HG02642 (cell line): Measurements from ENCODE around the gene VTI1A.
"Not testable (repeated sequence)": the region's sequence is repeated elsewhere in the genome, so short reads cannot be mapped to it uniquely, and the experiment has no call there.

ENCODE experiments used
- ATAC-seq: cut with Tn5 transposase; IDR thresholded peaks from one replicate; pipeline ENCODE4 v1.9.1; 2021; ENCODE audit warnings: mild to moderate bottlenecking; ENCODE audit not compliant: unreplicated experiment, poor library complexity

VTI1A gene

GRCh38 chr10:112842832-112843360, 395.9 kb downstream of the VTI1A start:
- ATAC-seq: peak; percentile 96

DNA sequence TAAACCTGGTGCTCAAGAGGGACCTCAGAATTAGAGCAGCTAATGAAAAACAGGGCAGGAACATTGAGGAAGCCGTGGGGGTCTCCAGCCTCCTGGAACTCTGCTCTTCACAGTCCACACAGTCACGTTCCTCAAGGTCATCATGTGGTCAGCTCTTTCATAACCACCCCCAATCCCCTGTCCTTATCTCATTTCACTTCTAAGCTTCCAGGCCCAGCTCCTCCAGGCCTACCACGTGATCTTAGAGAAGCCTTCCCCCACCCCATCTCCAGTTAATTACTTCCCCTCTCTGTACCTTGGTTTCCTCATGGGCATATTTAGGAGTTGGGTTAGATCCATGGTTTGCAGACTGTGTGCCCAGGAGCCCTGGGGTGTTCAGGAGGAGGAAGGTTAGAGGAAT, 396.6 kb downstream of the VTI1A start:
- no peak for ATAC-seq

GRCh38 chr10:112844681-112845544, 397.9 kb downstream of the VTI1A start:
- no peak for ATAC-seq

DNA sequence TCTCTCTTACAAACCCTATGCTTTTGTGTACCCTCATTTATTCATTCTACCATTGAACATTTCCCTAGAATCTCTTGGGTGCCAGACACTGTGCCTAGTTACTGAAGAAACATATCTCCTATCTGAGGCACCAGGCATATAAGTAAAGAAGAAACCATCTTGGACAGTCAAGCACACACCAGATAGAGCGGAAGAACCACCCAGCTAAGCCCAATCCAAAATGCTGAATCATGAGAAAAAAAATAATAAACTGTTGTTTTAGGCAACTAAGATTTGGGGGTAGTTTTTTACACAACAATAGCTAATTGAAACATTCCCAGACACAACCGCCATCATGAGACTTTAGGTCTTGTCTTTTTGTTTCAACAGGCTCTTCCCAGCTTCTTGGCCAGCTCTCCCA, 400.8 kb downstream of the VTI1A start:
- ATAC-seq: no peak

- ATAC-seq: no peak
Measured at GRCh38 chr10:112848228-112848627, 401.2 kb downstream of the VTI1A start.

GRCh38 chr10:112848868-112849430, 401.9 kb downstream of the VTI1A start:
- no peak for ATAC-seq

GRCh38 chr10:112849546-112849945, 402.5 kb downstream of the VTI1A start:
- ATAC-seq: no peak

DNA sequence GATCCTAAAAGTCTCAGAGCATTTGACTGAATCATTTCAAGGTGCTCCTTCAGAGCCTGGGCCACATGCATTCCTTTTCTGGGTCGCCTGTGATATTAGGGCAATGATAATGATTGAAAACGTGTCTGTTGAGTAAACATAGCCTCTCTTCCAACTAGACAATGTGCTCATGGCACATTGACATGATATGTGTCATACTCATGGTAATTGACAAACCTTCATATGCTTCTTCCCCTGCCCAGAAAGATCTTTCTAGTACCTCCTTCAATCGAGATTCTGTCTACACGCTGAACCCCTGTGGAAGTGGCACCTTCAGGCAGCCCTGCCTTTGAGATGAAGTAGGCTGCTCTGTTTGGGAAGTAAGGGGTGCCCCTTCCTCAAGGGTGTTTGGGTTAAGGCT, 404.2 kb downstream of the VTI1A start:
- no peak for ATAC-seq

- no peak for ATAC-seq
Measured at GRCh38 chr10:112851588-112852211, 404.7 kb downstream of the VTI1A start.

DNA sequence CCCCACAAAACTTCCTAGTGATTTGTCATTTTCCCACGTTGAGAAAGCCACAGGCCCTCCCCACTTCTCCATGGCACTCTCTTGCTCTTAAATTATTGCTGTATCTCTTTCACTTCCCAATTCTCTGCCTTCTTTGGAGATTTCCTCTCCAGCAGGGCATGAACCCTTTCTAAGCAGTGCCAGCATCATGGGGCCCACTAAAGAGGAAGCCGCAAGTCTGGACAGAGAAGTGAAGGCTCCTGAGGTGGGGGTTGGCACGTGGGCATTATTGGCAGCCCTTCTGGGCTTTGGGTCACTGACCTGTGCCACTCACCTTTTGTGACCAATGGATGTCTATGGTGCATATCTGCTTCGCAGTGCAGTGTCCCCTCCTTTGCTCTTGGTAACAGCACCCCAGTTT, 405.3 kb downstream of the VTI1A start:
- ATAC-seq: no peak

GRCh38 chr10:112855134-112855533, 408.1 kb downstream of the VTI1A start:
- no peak for ATAC-seq

DNA sequence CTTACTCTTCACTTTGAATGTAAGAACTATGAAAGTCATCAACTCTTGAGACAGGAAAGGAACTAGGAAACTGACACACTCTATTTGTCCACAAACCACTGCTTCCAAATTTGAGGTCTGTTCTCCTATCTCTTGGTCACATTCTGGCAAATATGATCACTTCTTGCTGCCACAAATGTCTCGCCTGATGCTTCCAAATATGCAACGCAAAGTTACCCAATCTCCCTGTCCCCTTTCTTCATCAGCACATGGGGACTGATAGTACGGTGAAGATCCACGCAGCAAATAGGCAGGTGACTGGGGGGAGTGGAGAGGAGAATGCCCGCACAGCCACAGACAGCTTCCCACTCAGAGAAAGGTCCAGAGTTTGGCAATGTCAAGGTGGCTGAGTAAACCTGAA, 410.5 kb downstream of the VTI1A start:
- ATAC-seq: no peak

DNA sequence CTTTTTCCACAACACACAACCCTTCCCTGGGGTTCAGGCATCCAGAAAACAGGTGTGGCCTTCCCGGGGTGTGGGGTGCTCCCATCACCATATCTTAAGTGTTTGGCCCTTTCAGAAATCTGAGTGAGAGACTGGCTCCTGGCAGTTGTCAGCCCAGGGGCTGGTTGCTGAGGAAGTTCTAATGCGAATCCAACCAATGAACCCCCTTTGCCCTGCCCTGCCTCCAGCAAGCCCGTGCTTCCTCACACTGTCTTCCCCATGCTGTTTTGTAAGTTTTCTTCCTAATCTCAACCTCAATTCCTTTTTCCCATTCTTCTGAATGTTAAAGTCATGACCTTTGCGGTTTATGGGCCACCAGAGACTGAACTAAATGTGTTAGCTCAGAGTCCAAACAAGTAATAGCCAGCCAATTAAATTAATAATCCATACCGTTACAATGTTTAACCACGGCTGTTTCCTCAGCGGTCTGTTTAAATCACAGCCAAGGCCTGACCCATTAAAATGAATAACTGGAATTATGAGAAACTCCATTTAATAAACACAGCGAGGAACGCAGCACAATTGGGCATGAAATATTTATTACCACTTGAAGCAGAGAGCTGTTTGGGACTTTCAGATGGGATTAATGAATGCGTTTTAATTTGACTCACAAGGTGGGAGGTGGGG, 412.1 kb downstream of the VTI1A start:
- no peak for ATAC-seq

DNA sequence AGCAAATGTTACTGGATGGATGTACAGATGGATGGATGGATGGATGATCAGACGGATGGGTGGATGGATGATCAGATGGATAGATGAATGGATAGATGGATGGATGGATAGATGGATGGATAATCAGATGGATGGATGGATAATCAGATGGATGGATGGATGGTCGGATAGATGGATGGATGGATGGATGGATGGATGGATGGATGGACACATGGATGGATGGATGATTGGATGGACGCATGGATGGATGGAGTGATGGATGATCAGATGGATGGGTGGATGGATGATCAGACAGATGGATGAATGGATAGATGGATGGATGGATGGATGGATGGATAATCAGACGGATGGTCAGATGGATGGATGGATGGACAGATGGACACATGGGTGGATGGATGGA, 412.8 kb downstream of the VTI1A start:
- ATAC-seq: no peak

GRCh38 chr10:112863461-112863860, 416.4 kb downstream of the VTI1A start:
- not testable (repeated sequence) for ATAC-seq
